ENCODE measurements around the gene GOLIM4. TPM values are rescaled to one million over a fixed set of nuclear protein-coding genes. Genes with fewer than 3 reads are reported as not detected.

The GOLIM4 gene
- polyA plus RNA-seq, 1 of the 3 experiments (the other 2 are of a cell fraction) = 42.3 TPM

GRCh38 chr3:167978071-167978470 lies 117.7 kb downstream of the GOLIM4 start (continued):
- no peak for TF ChIP-seq ZBTB33 (IDR thresholded peaks at IDR 0.05; ENCODE audit: borderline replicate concordance, low read depth)
- no peak for TF ChIP-seq RCOR1 (IDR thresholded peaks at IDR 0.05; ENCODE audit: low read length)

- Histone ChIP-seq H3K79me2 (ENCODE audit: insufficient read depth) (no peaks in the 10 kb centered on the region), H2AFZ (ENCODE audit: low read depth) (peak overlapping the region; percentile 38; the same call in 1 of the 2 replicates), H3F3A (replicated peaks; ENCODE audit: insufficient read depth) (no peaks in the 10 kb centered on the region), H3K27me3 (ENCODE audit: insufficient read depth) (no peaks in the 10 kb centered on the region), H3K36me3 (replicated peaks in 1 of 2; ENCODE audit: control insufficient read depth in 1 of 2, insufficient read depth in 2 of 2, low read length in 1 of 2) (no peaks in the 10 kb centered on the region), H3K4me2 (no peak overlapping the region), H3K9me2 (no peaks in the 10 kb centered on the region), H3K9me3 (no peaks in the 10 kb centered on the region), H4K20me1 (ENCODE audit: insufficient read depth) (no peaks in the 10 kb centered on the region), H3K4me1 (ENCODE audit: control insufficient read depth in 1 of 2, insufficient read depth in 2 of 2, low read depth in 1 of 2, low read length in 1 of 2) (no peaks in the 10 kb centered on the region; a peak in 2 of 4 replicates), H3K27ac (ENCODE audit: low read depth in 2 of 2, low read length in 1 of 2) (no peak overlapping the region), H3K4me3 (ENCODE audit: low read depth in 2 of 2, low read length in 1 of 2) (no peak overlapping the region), H3K9ac (no peak overlapping the region)
- no peak for DNase-seq
- TF ChIP-seq EZH2phosphoT487 (IDR thresholded peaks at IDR 0.05; ENCODE audit: borderline replicate concordance, low read depth) (no peak), EP300 (IDR thresholded peaks at IDR 0.05; ENCODE audit: borderline replicate concordance in 1 of 2, low read depth in 1 of 2, low read length in 1 of 2) (no peak), SMC3 (IDR thresholded peaks at IDR 0.05; ENCODE audit: low read depth, low read length) (no peak), SIN3A (IDR thresholded peaks at IDR 0.05; ENCODE audit: borderline replicate concordance, low read depth, low read length) (no peak), RCOR1 (IDR thresholded peaks at IDR 0.05; ENCODE audit: low read length) (no peak)
- 57% methylated on average over 8 of the region's 8 CpGs for WGBS (ENCODE audit: low lambda C conversion rate)
- POLR2A ChIA-PET = no interaction called here
- CTCF ChIA-PET = interaction anchor here (1.1 to 1.6 kb wide), 2 partner anchors 10 to 64 kb away, joined by 3 to 6 read pairs; no protein-coding TSS in a partner anchor
These were observed 119.0 kb downstream of the GOLIM4 start for GRCh38 chr3:167976516-167977361.

- Histone ChIP-seq H3K27ac (ENCODE audit: low read depth in 2 of 2, low read length in 1 of 2) (no peak overlapping the region), H3K4me3 (ENCODE audit: low read depth in 2 of 2, low read length in 1 of 2) (no peak overlapping the region), H3K9me2 (no peaks in the 10 kb centered on the region), H3F3A (replicated peaks; ENCODE audit: insufficient read depth) (no peaks in the 10 kb centered on the region), H3K9ac (no peak overlapping the region), H3K79me2 (ENCODE audit: insufficient read depth) (no peaks in the 10 kb centered on the region), H4K20me1 (ENCODE audit: insufficient read depth) (no peaks in the 10 kb centered on the region), H3K4me2 (no peak overlapping the region), H3K9me3 (no peaks in the 10 kb centered on the region), H3K4me1 (ENCODE audit: control insufficient read depth in 1 of 2, insufficient read depth in 2 of 2, low read depth in 1 of 2, low read length in 1 of 2) (no peaks in the 10 kb centered on the region; a peak in 2 of 4 replicates), H3K36me3 (replicated peaks in 1 of 2; ENCODE audit: control insufficient read depth in 1 of 2, insufficient read depth in 2 of 2, low read length in 1 of 2) (no peaks in the 10 kb centered on the region), H2AFZ (ENCODE audit: low read depth) (no peak overlapping the region), H3K27me3 (ENCODE audit: insufficient read depth) (no peaks in the 10 kb centered on the region)
- TF ChIP-seq SIN3A (IDR thresholded peaks at IDR 0.05; ENCODE audit: borderline replicate concordance, low read depth, low read length) (no peak), GATA2 (CRISPR knock-in tag; IDR thresholded peaks at IDR 0.05) (no peak), JUND (IDR thresholded peaks at IDR 0.05) (no peak), FOSL2 (IDR thresholded peaks at IDR 0.05; ENCODE audit: borderline replicate concordance, low read depth) (no peak), TAF1 (IDR thresholded peaks at IDR 0.05; ENCODE audit: borderline replicate concordance, low read depth, low read length) (no peak), NFIC (IDR thresholded peaks at IDR 0.05; ENCODE audit: borderline replicate concordance) (no peak), PBX3 (IDR thresholded peaks at IDR 0.05) (no peak)
- DNase-seq = no peak
- CTCF ChIA-PET = interaction anchor here (1.0 kb wide), 1 partner anchor 41 kb away, joined by 3 read pairs; no protein-coding TSS in a partner anchor
- POLR2A ChIA-PET = no interaction called here
These were observed 121.8 kb downstream of the GOLIM4 start for GRCh38 chr3:167973901-167974300.
